Stimulated activated CD8-positive, alpha-beta memory T cell treated with anti-CD3 and anti-CD28 coated beads, Interleukin-4, amount 100 ng/mL, for 1 hour (primary cell): ENCODE results near the gene TMEM143.
"Not testable (repeated sequence)": the region's sequence is repeated elsewhere in the genome, so short reads cannot be mapped to it uniquely, and the experiment has no call there.

ENCODE experiments used
- DNase-seq, 2 donors: peaks; one replicate each; pipeline ENCODE4 v3.0.0-alpha.2; 2020; ENCODE audit warnings: low read depth in 2 of 2, low spot score in 1 of 2

Gene TMEM143

GRCh38 chr19:48332351-48332661 lies 31.4 kb downstream of the TMEM143 start:
- no peak for DNase-seq

DNA sequence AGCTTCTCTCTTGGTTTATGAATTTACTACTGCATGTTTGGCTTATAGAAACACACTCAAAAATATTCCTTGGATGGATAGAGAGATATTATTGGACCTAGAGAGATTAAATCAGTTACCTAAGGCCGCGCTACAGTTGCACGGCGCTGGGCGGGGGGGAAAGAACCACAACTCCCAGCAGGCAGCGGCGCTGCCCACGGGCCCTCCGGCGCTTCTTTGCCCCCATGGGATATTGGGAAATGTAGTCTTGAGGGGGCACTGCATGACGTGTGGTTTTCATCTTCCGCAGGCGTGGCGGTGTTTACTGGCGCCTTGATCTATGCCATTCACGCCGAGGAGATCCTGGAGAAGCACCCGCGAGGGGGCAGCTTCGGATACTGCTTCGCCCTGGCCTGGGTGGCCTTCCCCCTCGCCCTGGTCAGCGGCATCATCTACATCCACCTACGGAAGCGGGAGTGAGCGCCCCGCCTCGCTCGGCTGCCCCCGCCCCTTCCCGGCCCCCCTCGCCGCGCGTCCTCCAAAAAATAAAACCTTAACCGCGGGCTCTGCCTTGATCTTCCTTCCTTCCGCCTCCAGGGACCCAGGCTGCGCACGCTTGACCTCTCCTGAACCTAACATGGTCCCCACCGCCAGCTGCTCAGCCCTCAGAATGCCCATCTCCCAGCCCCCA lies 33.6 kb downstream of the TMEM143 start:
- DNase-seq, result peak in 1 of 2 donors; percentile 68

GRCh38 chr19:48329167-48329891 lies 34.4 kb downstream of the TMEM143 start:
- no peak for DNase-seq

- DNase-seq, result peak; percentile 67 to 83
Measured at GRCh38 chr19:48325265-48325910, 38.4 kb downstream of the TMEM143 start, which contains the start of gene EMP3. EMP3 (plus strand) TSS chr19:48325552; CDS start chr19:48326845, 1,293 bp downstream.

- DNase-seq, result peak; percentile 99 to 100
Measured at GRCh38 chr19:48321622-48322591, 41.8 kb downstream of the TMEM143 start.

- peak; percentile 96 for DNase-seq
Measured at GRCh38 chr19:48321372-48321621, 42.4 kb downstream of the TMEM143 start.

- DNase-seq, result peak; percentile 63 to 66
Measured at GRCh38 chr19:48319647-48320541, 43.8 kb downstream of the TMEM143 start.

GRCh38 chr19:48318286-48318987 lies 45.3 kb downstream of the TMEM143 start:
- no peak for DNase-seq

GRCh38 chr19:48317708-48317960 lies 46.1 kb downstream of the TMEM143 start:
- not testable (repeated sequence) for DNase-seq

- no peak for DNase-seq
Measured at GRCh38 chr19:48315712-48316111, 48.0 kb downstream of the TMEM143 start.

DNA sequence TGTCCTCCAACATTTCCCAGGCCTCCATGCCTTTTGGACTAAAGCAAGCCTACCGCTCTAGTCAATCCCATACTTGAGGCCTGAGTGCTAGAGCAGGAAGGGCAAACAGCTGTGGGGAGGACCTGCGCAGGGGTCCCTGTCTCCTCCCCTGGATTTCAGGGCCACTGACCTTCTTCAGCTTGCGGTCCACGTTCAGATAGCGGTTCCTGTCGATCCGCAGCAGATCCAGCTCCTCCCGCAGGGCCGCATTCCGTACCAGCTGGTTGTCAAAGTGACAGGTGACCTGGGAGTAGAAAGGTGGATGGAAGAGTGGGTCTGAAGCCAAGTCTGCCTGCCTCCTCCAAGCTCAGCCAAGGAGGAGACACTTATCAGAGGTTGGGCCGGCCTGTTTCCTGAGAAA lies 52.4 kb downstream of the TMEM143 start:
- no peak for DNase-seq

DNA sequence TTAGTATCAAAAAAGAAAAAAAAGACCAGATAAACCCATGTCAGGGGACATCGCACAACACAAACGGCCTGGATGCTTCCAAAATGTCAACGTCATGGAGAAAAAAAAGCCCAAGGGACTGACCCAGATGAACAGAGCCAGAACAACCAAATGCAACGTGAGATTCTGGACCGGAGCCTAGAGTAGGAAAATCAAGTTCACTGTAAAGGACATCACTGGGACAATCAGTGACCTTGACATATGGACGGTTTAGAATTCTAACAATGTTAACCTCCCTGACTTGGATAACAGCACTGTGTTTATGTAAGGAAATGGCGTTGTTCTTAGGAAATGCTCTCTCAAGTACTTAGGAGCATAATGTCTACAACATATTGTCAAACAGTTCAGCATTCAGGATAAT lies 53.5 kb downstream of the TMEM143 start:
- DNase-seq, result no peak

GRCh38 chr19:48309731-48310130 lies 54.0 kb downstream of the TMEM143 start:
- not testable (repeated sequence) for DNase-seq

- DNase-seq, result no peak
Measured at GRCh38 chr19:48308631-48309586, 54.8 kb downstream of the TMEM143 start.

DNA sequence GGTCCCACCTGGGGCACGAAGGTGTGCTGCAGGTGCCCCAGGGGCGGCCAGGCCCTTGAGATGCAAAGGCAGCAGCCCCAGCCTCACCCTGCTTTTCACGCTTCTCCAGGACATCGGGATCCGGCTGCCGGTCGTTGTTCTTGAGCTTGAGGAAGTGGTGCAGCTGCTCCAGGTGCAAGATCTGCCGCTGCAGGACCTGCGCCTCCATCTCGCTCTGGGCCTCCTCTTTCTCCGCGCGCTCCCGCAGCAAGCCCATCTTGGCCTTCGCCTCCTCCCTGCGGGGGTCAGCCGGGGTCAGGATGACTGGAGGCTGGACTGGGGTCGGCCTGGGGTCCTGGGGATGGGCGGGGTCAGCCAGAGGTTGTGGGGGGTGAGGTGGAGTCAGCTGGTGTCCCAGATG lies 59.9 kb downstream of the TMEM143 start:
- no peak for DNase-seq

DNA sequence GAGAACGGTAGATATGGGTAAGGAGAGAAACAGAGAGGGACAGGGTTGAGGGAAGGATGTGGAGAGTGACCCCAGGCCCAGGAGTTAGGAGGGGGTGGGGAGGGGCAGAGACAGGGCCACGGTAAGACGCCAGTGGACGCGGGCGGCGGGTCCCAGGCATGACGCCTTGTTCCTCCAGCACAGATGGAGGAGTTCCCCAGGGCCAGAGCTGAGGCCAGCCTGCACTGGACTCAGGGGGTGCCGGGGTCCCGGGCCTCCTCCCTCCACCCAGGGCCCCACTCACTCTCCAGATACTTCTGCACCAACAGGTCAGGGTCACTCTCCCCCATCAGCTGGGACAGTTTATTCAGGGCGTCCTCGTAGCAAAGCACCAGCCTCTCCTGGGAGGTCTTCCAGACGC lies 60.4 kb downstream of the TMEM143 start:
- DNase-seq, result no peak

DNA sequence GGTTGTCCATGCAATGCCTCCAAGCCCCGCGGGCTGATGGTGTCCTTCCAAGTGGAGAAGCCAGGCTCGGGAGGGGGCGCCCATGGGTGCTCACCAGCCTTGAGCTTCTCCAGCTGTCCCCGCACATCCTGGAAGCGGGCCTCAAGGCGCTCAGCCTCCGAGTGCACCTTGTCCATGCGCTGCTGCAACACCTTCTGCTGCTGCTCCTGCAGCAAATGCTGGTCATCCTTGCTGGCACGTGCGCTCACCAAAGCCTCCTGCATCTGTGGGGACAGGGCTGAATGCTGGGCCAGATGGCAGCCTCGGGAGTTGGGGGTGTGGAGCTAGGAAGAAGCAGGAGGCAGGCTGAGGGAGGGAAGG lies 61.2 kb downstream of the TMEM143 start:
- DNase-seq, result no peak

GRCh38 chr19:48301886-48302599 lies 61.7 kb downstream of the TMEM143 start:
- DNase-seq, result no peak
